ENCODE measurements around the gene ISOC2. TPM values are rescaled to one million over a fixed set of nuclear protein-coding genes. Genes with fewer than 3 reads are reported as not detected.

Gene ISOC2
- total RNA-seq, 6 experiments from 2014 or later = 69.4 to 222 (median 100) TPM

DNA sequence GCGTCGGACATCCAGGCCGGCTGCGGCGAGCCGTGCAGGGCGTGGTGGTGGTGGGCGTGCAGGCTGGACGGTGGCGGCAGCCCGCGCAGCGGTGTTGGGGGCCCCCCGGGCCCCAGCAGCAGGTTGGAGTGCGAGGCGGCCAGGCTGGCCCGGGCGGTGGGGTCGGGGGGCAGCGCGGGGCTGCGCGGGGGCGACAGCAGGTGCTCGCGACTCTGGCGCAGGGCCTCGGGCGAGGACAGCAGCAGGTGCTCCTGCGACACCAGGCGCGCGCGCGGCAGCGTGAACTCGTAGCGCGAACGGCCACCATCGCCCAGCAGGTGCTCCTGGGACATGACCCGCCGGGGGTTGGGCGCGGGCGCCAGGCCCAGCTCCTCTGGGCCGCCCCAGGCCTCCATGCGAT lies 28.1 kb downstream of the ISOC2 start:
- no peak for TF ChIP-seq POLR2A (IDR thresholded peaks at IDR 0.05)
- TF ChIP-seq, protein P1, sequence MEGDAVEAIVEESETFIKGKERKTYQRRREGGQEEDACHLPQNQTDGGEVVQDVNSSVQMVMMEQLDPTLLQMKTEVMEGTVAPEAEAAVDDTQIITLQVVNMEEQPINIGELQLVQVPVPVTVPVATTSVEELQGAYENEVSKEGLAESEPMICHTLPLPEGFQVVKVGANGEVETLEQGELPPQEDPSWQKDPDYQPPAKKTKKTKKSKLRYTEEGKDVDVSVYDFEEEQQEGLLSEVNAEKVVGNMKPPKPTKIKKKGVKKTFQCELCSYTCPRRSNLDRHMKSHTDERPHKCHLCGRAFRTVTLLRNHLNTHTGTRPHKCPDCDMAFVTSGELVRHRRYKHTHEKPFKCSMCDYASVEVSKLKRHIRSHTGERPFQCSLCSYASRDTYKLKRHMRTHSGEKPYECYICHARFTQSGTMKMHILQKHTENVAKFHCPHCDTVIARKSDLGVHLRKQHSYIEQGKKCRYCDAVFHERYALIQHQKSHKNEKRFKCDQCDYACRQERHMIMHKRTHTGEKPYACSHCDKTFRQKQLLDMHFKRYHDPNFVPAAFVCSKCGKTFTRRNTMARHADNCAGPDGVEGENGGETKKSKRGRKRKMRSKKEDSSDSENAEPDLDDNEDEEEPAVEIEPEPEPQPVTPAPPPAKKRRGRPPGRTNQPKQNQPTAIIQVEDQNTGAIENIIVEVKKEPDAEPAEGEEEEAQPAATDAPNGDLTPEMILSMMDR (IDR thresholded peaks at IDR 0.05) = no peak
- Histone ChIP-seq H3K36me3 (no peaks in the 10 kb centered on the region), H3K9me3 (no peaks in the 10 kb centered on the region), H3K4me3 (no peak overlapping the region), H3K4me1 (no peaks in the 10 kb centered on the region), H3K27ac (no peak overlapping the region), H3K27me3 (peaks cover 0 to 10% of the 10 kb centered on the region in 2 donors)
- intact Hi-C loops (cut with DNase I) = no loop called here
- ATAC-seq = no peak
- WGBS (ENCODE audit: insufficient coverage, low coverage, low lambda C conversion rate, missing lambda C conversion rate) = no CpG with 5 or more reads among the region's 48 CpGs
- DNase-seq = no peak

DNA sequence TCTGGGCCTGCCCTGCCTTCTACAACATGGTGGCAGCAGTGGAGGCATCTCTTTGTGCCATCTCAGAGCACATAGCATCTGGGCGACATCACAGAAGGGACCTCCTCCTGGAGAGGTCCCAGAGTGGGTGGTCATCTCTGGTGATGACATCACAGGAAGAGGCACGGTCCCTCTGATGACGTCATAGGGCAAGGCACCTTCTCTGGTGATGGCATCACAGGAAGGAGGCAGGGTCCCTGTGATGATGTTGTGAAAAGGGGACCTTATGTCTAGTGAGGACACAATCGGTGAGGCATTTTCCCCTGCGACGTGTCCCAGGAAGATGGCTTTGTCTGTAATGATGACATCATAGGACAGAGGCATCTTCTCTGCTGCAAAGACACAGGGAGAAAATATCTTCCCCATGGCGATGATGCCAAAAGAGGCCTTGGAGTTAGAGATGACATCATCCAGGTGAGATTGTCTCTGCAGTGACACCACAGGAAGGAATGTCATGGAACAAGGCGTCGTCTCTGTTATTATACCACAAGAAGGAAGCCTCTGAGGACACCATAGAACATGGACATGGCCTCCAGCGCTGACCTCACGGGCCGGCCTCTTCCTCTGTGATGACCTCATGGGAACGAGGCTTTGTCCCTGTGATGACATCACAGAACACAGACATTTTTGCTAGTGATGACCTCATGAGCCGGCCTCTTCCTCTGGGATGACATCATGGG lies 29.0 kb downstream of the ISOC2 start:
- DNase-seq (no peak), ATAC-seq (no peak)
- WGBS (ENCODE audit: insufficient coverage, low coverage, low lambda C conversion rate, missing lambda C conversion rate) = 61% methylated on average over 10 of the region's 14 CpGs
- Histone ChIP-seq H3K27ac (no peak overlapping the region), H3K27me3 (peaks cover 0 to 10% of the 10 kb centered on the region in 2 donors), H3K4me1 (no peaks in the 10 kb centered on the region), H3K4me3 (no peak overlapping the region), H3K9me3 (no peaks in the 10 kb centered on the region), H3K36me3 (no peaks in the 10 kb centered on the region)
- TF ChIP-seq POLR2A (IDR thresholded peaks at IDR 0.05) = no peak
- TF ChIP-seq, protein P1 (IDR thresholded peaks at IDR 0.05) = no peak
- intact Hi-C loops (cut with DNase I) = no loop called here

- TF ChIP-seq, protein P1 (IDR thresholded peaks at IDR 0.05) = no peak
- TF ChIP-seq POLR2A (IDR thresholded peaks at IDR 0.05) = no peak
- H3K27me3 ChIP-seq = peaks cover 0 to 10% of the 10 kb centered on the region in 2 donors
- ATAC-seq = no peak
- H3K4me1 ChIP-seq = no peaks in the 10 kb centered on the region
- H3K36me3 ChIP-seq = no peaks in the 10 kb centered on the region
- intact Hi-C loops (cut with DNase I) = no loop called here
- H3K27ac ChIP-seq = no peak overlapping the region
- no peak for DNase-seq
- 86% methylated on average over 1 of the region's 1 CpG for WGBS (ENCODE audit: insufficient coverage, low coverage, low lambda C conversion rate, missing lambda C conversion rate)
- H3K9me3 ChIP-seq = no peaks in the 10 kb centered on the region
- H3K4me3 ChIP-seq = no peak overlapping the region
Measured at GRCh38 chr19:55431183-55431582, 30.3 kb downstream of the ISOC2 start.

DNA sequence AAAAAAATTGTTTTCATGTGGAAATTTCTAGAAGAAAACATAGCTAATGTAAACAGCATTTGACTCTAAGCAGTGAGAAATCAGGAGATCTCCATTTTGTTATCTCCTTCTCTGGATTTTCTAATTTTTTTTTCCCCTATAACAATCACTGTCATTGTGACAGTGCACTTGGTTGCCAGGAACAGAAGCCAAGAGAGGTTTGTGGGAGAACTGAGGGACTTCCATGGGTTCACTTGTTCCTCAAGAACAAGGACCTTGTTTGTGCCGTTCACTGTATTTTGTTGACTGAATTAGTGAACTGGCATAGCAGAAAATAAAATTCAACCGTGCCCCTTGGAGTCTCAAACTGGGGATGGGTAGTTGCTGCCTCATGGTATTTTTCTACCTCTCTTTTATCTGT lies 35.4 kb downstream of the ISOC2 start:
- TF ChIP-seq, protein P1 (IDR thresholded peaks at IDR 0.05) = no peak
- TF ChIP-seq POLR2A (IDR thresholded peaks at IDR 0.05) = no peak
- H3K27ac ChIP-seq = no peak overlapping the region
- no peaks in the 10 kb centered on the region for H3K27me3 ChIP-seq
- no peaks in the 10 kb centered on the region for H3K4me1 ChIP-seq
- intact Hi-C loops (cut with DNase I) = loop anchor here in 1 of 2 donors (10.0 kb wide), 1 partner anchor 281 kb away; the partner anchor contains the start of gene TNNT1
- no peak overlapping the region for H3K4me3 ChIP-seq
- WGBS (ENCODE audit: insufficient coverage, low coverage, low lambda C conversion rate, missing lambda C conversion rate) = 62% methylated on average over 2 of the region's 2 CpGs
- DNase-seq (no peak), ATAC-seq (no peak)
- no peaks in the 10 kb centered on the region for H3K9me3 ChIP-seq
- H3K36me3 ChIP-seq = no peaks in the 10 kb centered on the region

Data from right lobe of liver (tissue), 6 donors.